NCI-H1105 treated with DMSO at 0.1 percent for 48 hours (cell line): ENCODE measurements around the gene BICRAL.
"Not testable (repeated sequence)": the region's sequence is repeated elsewhere in the genome, so short reads cannot be mapped to it uniquely, and the experiment has no call there.

Experiments
- DNase-seq: peaks from one replicate; lab custom pipeline; 2025; lab: John Stamatoyannopoulos, UW

BICRAL gene

GRCh38 chr6:42781796-42782688 is at the start of gene BICRAL:
TSS of gene BICRAL (plus strand) at chr6:42782052. CDS start at chr6:42822023, 39,971 bp downstream.
- peak; percentile 75 for DNase-seq

- not testable (repeated sequence) for DNase-seq
Measured at GRCh38 chr6:42733867-42734481, 47.9 kb upstream of the BICRAL start.

- no peak for DNase-seq
Measured at GRCh38 chr6:42735976-42736375, 45.9 kb upstream of the BICRAL start.

GRCh38 chr6:42740725-42741124 is 41.1 kb upstream of the BICRAL start:
- DNase-seq: no peak

GRCh38 chr6:42742116-42742894 is 39.5 kb upstream of the BICRAL start:
- peak; percentile 60 for DNase-seq

- DNase-seq: no peak
Measured at GRCh38 chr6:42744351-42744893, 37.4 kb upstream of the BICRAL start.

GRCh38 chr6:42745083-42745639 is 36.7 kb upstream of the BICRAL start:
- peak; percentile 13 for DNase-seq

GRCh38 chr6:42745640-42746462 is 36.0 kb upstream of the BICRAL start, which contains the start of gene TBCC:
TSS of gene TBCC (minus strand) at chr6:42746103. CDS start at chr6:42746073, 30 bp downstream.
- peak; percentile 98 for DNase-seq

GRCh38 chr6:42746463-42747391 is 35.1 kb upstream of the BICRAL start:
- DNase-seq: peak; percentile 90

GRCh38 chr6:42748203-42748898 is 33.5 kb upstream of the BICRAL start:
- no peak for DNase-seq

- no peak for DNase-seq
Measured at GRCh38 chr6:42751055-42751454, 30.8 kb upstream of the BICRAL start.

- DNase-seq: no peak
Measured at GRCh38 chr6:42754759-42755158, 27.1 kb upstream of the BICRAL start.

GRCh38 chr6:42756722-42757121 is 25.1 kb upstream of the BICRAL start:
- no peak for DNase-seq

GRCh38 chr6:42758756-42759430 is 23.0 kb upstream of the BICRAL start:
- no peak for DNase-seq

GRCh38 chr6:42761287-42762067 is 20.4 kb upstream of the BICRAL start:
- no peak for DNase-seq

- DNase-seq: no peak
Measured at GRCh38 chr6:42762426-42762859, 19.4 kb upstream of the BICRAL start.

GRCh38 chr6:42762950-42763349 is 18.9 kb upstream of the BICRAL start:
- DNase-seq: no peak
